Inflammatory macrophage treated with lipopolysaccharide for 1 hour (primary cell): ENCODE measurements around the gene CBLB.

Experiments
- DNase-seq, 2 donors: peaks; one replicate each; pipeline ENCODE4 v3.0.0-alpha.2; 2020 to 2022

CBLB gene

DNA sequence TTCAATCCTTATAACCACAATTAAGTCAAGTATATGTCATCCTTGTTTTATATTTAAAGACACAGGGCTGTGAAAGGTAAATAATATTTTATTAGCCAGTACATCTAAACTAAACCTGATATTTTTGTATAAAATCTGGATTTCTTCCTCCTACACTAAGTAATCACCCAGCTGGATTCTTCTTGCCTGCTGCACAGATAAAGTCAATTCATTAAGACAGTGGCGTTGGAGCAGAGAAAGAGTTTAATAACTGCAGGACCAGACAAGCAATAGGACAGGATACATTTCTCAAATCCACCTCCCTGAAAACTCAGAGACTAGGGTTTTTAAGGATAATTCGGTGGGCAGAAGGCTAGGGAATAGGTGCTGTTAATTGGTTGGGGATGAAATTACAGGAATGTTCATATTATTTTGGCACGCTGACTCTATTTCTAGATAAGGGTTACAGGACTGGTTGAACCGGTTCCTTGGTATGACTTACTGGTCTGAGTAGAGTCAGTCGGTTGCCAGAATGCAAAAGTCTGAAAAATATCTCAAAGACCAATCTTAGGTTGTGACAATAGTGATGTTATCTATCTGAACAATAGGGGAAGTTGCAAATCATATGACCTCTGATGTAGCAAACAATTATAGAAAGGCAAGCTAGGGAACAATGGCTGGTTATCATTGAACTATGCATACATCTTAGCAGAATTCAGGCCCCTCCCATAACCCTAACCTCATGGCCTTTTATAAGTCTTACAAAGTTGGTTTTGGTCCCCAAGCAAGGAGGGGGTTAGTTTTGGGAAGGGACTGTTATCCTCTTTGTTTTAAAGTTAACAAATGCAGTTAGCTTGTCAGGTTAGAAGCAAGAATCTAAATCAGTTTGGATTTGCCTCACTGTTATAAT lies 257.3 kb downstream of the CBLB start:
- no peak for DNase-seq

DNA sequence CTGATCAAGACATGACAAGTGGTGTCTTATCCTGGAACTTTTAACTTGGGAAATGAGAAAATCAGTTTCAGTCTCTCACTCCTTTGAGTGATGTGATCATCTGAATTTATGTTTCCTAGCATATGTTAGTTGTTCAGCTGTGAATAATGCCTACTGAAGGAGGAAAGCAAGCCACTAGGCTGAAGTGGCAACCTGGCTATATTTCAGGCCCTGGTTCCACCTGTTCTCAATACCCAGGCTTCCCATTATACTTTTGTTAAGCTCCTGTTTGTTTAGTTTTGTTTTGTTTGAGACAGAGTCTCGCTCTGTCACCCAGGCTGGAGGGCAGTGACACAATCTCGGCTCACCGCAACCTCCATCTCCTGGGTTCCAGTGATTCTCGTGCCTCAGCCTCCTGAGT lies 258.3 kb downstream of the CBLB start:
- no peak for DNase-seq

DNA sequence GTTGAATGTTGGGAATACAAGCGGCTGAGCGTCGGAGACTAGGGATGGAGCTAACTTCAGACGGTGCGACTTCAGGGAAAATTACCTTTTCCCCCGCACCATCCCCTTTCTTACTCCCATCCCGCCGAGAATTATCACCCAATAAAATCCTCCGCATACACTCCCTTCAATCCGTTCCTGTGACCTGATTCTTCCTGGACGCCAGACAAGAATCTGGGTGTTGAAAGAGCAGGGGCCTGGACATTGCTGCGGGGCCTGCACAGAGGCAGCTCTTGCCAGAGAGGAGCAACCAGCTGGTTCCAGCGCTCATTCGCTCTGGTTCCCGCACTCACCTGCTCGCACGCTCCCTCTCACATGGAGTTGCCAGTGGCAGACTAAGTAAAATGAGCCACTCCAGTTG lies 260.2 kb downstream of the CBLB start:
- DNase-seq: no peak

DNA sequence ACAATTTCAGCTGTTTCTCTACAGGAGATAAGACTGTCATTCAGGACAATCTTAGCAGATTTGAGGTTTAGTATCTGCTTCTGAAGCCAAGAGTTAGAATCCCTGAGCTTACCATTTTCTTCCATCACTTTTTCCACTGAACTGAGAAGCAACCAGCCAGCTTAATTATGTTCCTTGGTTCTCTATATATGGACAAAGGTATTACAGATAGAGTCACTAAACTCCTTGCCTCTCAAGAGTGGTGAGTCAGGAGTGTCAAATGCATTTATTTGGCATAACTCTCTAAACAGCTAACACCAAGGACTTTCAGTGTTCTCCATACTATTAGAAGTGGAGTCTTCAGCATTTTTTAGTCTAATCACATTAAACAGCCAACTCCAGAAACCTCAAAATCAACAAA lies 262.8 kb downstream of the CBLB start:
- no peak for DNase-seq
